Fibroblast of skin of abdomen (primary cell): ENCODE measurements around the gene LCMT2. TPM values are rescaled to one million over a fixed set of nuclear protein-coding genes. Genes with fewer than 3 reads are reported as not detected.

Experiments used
- DNase-seq: peaks from one replicate; pipeline ENCODE4 v3.0.0-alpha.2; 2013
- polyA plus RNA-seq, 2 experiments: library from polyadenylated mRNA; unstranded; fragments of 120-200 nt; gene quantifications; one replicate each; pipeline ENCODE4 v1.2.1, GENCODE V29; 2013; ENCODE audit not compliant: insufficient read length in 2 of 2

LCMT2 gene
- 7.9 TPM for polyA plus RNA-seq (2013, experiment 1 of 2; ENCODE audit: insufficient read length)
- polyA plus RNA-seq (2013, experiment 2 of 2; ENCODE audit: insufficient read length) = 7.2 TPM

- peak; percentile 95 for DNase-seq
Observed at GRCh38 chr15:43329960-43330779, at the start of gene LCMT2. Gene LCMT2, minus strand, starts transcription at chr15:43330573. Its CDS starts 84 bp downstream, at chr15:43330489.

GRCh38 chr15:43378601-43379000, 48.2 kb upstream of the LCMT2 start:
- no peak for DNase-seq

- peak; percentile 10 for DNase-seq
Observed at GRCh38 chr15:43376017-43376705, 45.8 kb upstream of the LCMT2 start.

GRCh38 chr15:43370975-43371974, 40.9 kb upstream of the LCMT2 start, which contains the start of the genes TUBGCP4 and ZSCAN29:
Gene TUBGCP4, plus strand, starts transcription at chr15:43371101. Its CDS starts 254 bp downstream, at chr15:43371355.
Gene ZSCAN29, minus strand, starts transcription at chr15:43371043. Its CDS starts 1,130 bp downstream, at chr15:43369913.
- DNase-seq = peak; percentile 78

- DNase-seq = peak; percentile 4
Observed at GRCh38 chr15:43370310-43370974, 40.1 kb upstream of the LCMT2 start.

GRCh38 chr15:43361313-43361903, 31.0 kb upstream of the LCMT2 start:
- no peak for DNase-seq

GRCh38 chr15:43360821-43361220, 30.4 kb upstream of the LCMT2 start:
- no peak for DNase-seq

GRCh38 chr15:43352693-43353382, 22.5 kb upstream of the LCMT2 start:
- no peak for DNase-seq

- DNase-seq = no peak
Observed at GRCh38 chr15:43347114-43347513, 16.7 kb upstream of the LCMT2 start.

GRCh38 chr15:43346305-43346704, 15.9 kb upstream of the LCMT2 start:
- no peak for DNase-seq

GRCh38 chr15:43330780-43331087, 361 bp upstream of the LCMT2 start:
- no peak for DNase-seq

GRCh38 chr15:43329217-43329959, 985 bp downstream of the LCMT2 start:
- peak; percentile 28 for DNase-seq

GRCh38 chr15:43325039-43325684, 5.2 kb downstream of the LCMT2 start:
- DNase-seq = no peak

- DNase-seq = no peak
Observed at GRCh38 chr15:43318990-43319771, 11.2 kb downstream of the LCMT2 start.

- no peak for DNase-seq
Observed at GRCh38 chr15:43317566-43318184, 12.7 kb downstream of the LCMT2 start.

- no peak for DNase-seq
Observed at GRCh38 chr15:43316971-43317346, 13.4 kb downstream of the LCMT2 start.

GRCh38 chr15:43316016-43316970, 14.1 kb downstream of the LCMT2 start:
- DNase-seq = no peak
